Activated naive CD4-positive, alpha-beta T cell treated with anti-CD3 and anti-CD28 coated beads, Interleukin-2, amount 50 U/mL, for 24 hours (primary cell): Measurements from ENCODE around the gene ROBO2.

Source experiments
- H3K27ac Mint-ChIP-seq: one replicate; pipeline ENCODE4 v1.8.0; 2021; ENCODE audit warnings: mild to moderate bottlenecking, mixed read lengths
- H3K27me3 Mint-ChIP-seq: one replicate; pipeline ENCODE4 v1.8.0; 2021; ENCODE audit warnings: mixed read lengths
- H3K36me3 Mint-ChIP-seq: one replicate; pipeline ENCODE4 v1.8.0; 2021; ENCODE audit warnings: mixed read lengths
- H3K4me1 Mint-ChIP-seq: one replicate; pipeline ENCODE4 v1.8.0; 2021; ENCODE audit warnings: mixed read lengths
- H3K4me3 Mint-ChIP-seq: one replicate; pipeline ENCODE4 v1.8.0; 2021; ENCODE audit warnings: mild to moderate bottlenecking, mixed read lengths
- H3K9me3 Mint-ChIP-seq: one replicate; pipeline ENCODE4 v1.8.0; 2021; ENCODE audit warnings: mixed read lengths

The ROBO2 gene

DNA sequence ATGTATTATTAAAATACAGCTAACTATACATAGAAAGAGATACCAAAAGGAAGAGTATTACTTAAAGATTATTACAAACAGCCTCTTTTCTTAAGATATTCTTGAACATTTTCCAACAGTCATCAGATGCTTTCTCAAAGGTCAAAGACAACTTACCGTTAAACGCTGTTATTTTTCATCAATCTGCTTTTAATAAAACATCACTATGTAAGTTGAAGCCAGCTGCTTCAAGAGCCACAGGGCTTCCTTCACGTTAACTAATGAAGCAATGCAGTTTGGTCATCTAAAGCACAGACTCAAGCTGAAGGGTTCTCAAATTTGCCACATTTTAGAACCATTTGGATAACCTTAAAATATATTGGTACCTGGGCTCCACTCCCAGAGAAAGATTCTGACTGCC lies 578.8 kb downstream of the ROBO2 start:
- no peak overlapping the region for H3K4me3 Mint-ChIP-seq
- H3K27me3 Mint-ChIP-seq = no peaks in the 10 kb centered on the region
- no peaks in the 10 kb centered on the region for H3K4me1 Mint-ChIP-seq
- no peaks in the 10 kb centered on the region for H3K36me3 Mint-ChIP-seq
- H3K9me3 Mint-ChIP-seq = peaks cover 6% of the 10 kb centered on the region
- H3K27ac Mint-ChIP-seq = no peak overlapping the region

DNA sequence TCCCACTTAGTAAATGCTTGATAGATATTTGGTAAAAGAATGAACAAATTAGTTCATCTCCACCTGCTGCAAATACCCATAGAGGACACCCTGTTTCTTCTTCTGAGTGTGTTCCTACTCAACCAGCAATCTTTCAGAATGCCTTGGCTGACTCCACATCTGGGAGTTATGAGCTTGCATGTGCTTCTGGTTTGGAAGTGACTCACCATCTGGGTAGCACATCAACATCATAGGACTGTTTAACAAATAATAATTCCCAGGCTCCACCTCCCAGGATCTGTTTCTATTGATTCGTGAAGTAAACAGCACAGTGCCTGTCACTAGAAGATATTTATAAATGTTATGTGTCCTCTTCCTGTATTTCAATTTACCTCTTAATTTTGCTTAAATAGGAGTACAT lies 580.1 kb downstream of the ROBO2 start:
- H3K27me3 Mint-ChIP-seq = no peaks in the 10 kb centered on the region
- H3K4me1 Mint-ChIP-seq = no peaks in the 10 kb centered on the region
- H3K36me3 Mint-ChIP-seq = no peaks in the 10 kb centered on the region

GRCh38 chr3:77623500-77623899 lies 583.6 kb downstream of the ROBO2 start:
- H3K27ac Mint-ChIP-seq = no peak overlapping the region
- no peaks in the 10 kb centered on the region for H3K27me3 Mint-ChIP-seq
- peaks cover 4% of the 10 kb centered on the region for H3K9me3 Mint-ChIP-seq
- no peaks in the 10 kb centered on the region for H3K36me3 Mint-ChIP-seq
- no peaks in the 10 kb centered on the region for H3K4me1 Mint-ChIP-seq
- no peak overlapping the region for H3K4me3 Mint-ChIP-seq

More for the DNA sequence above, 580.1 kb downstream of the ROBO2 start:
- Mint-ChIP-seq H3K4me3 (no peak overlapping the region), H3K27ac (no peak overlapping the region), H3K9me3 (peaks cover 6% of the 10 kb centered on the region)

GRCh38 chr3:77626157-77626556 lies 586.3 kb downstream of the ROBO2 start:
- Mint-ChIP-seq H3K4me3 (no peak overlapping the region), H3K27ac (no peak overlapping the region), H3K9me3 (peaks cover 21% of the 10 kb centered on the region), H3K27me3 (no peaks in the 10 kb centered on the region), H3K4me1 (no peaks in the 10 kb centered on the region), H3K36me3 (no peaks in the 10 kb centered on the region)

- no peaks in the 10 kb centered on the region for H3K9me3 Mint-ChIP-seq
- no peaks in the 10 kb centered on the region for H3K4me1 Mint-ChIP-seq
- H3K27ac Mint-ChIP-seq = no peak overlapping the region
- H3K36me3 Mint-ChIP-seq = no peaks in the 10 kb centered on the region
- no peak overlapping the region for H3K4me3 Mint-ChIP-seq
- no peaks in the 10 kb centered on the region for H3K27me3 Mint-ChIP-seq
Measured at GRCh38 chr3:77648214-77648613, 608.3 kb downstream of the ROBO2 start.

DNA sequence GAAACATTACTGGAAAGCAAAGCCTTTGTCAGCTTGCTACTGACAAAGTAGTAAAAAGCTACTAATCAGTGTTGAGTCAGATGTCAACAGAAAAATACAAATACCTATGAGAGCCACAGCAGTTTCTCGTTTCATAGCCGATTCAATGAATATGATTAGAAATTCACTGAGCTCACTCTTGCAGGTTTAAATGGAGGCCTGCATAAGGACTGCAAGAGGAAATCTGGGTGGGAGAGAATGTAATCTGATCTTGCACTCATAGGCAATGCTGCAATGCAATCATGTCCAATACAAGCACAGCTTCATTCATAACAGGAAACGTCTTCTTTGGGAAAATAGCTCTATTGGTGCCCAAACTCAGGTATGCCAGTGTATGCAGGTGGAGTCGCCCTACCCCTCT lies 608.8 kb downstream of the ROBO2 start:
- H3K27ac Mint-ChIP-seq = no peak overlapping the region
- no peaks in the 10 kb centered on the region for H3K27me3 Mint-ChIP-seq
- H3K36me3 Mint-ChIP-seq = no peaks in the 10 kb centered on the region
- no peaks in the 10 kb centered on the region for H3K4me1 Mint-ChIP-seq
- no peak overlapping the region for H3K4me3 Mint-ChIP-seq
- no peaks in the 10 kb centered on the region for H3K9me3 Mint-ChIP-seq

DNA sequence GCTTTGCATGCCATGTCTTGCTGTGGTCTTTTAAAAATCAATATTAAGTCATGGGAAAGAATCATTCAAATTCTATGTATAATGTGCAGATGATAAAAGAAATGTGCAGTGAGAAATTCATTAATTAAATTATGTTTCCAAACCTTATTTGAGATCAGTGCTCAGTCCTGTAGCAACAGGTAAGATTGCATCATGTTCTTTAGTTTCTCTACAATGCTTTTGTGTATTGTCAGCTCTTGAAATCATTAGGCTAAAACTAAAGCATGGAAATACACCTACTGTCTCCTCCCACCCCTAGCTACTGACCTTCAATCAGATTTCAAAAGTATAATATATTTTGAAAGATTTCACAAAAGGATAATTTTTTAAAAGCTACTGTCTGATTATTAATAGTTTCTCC lies 612.7 kb downstream of the ROBO2 start:
- Mint-ChIP-seq H3K4me1 (no peaks in the 10 kb centered on the region), H3K27me3 (no peaks in the 10 kb centered on the region), H3K36me3 (no peaks in the 10 kb centered on the region), H3K4me3 (no peak overlapping the region), H3K9me3 (peaks cover 4% of the 10 kb centered on the region), H3K27ac (no peak overlapping the region)

GRCh38 chr3:77655396-77655795 lies 615.5 kb downstream of the ROBO2 start:
- H3K4me1 Mint-ChIP-seq = no peaks in the 10 kb centered on the region
- H3K36me3 Mint-ChIP-seq = no peaks in the 10 kb centered on the region
- H3K27ac Mint-ChIP-seq = no peak overlapping the region
- no peaks in the 10 kb centered on the region for H3K27me3 Mint-ChIP-seq
- H3K9me3 Mint-ChIP-seq = peaks cover 20% of the 10 kb centered on the region
- H3K4me3 Mint-ChIP-seq = no peak overlapping the region

GRCh38 chr3:77660718-77661117 lies 620.8 kb downstream of the ROBO2 start:
- Mint-ChIP-seq H3K27me3 (no peaks in the 10 kb centered on the region), H3K4me1 (no peaks in the 10 kb centered on the region), H3K4me3 (no peak overlapping the region), H3K36me3 (no peaks in the 10 kb centered on the region), H3K9me3 (peaks cover 29% of the 10 kb centered on the region), H3K27ac (no peak overlapping the region)

DNA sequence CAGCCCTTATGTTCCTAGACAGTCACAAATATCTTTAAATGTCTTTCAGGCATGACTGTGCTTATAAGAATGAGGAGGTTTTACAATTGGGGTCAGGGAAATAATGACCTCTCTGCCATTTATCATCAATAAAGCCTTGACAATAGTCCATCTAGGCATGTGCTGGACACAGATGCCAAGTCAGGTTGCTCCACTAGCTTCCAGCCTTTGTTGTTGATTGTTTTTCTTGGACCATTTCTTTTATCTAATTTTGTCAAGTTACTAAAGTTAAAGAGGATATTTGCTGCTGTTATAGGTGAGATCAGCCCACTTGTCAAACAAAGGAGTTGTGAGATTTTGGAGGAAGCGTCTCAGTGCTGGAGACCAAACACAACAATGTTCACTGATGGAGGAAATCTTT lies 628.0 kb downstream of the ROBO2 start:
- no peak overlapping the region for H3K27ac Mint-ChIP-seq
- no peaks in the 10 kb centered on the region for H3K36me3 Mint-ChIP-seq
- H3K27me3 Mint-ChIP-seq = no peaks in the 10 kb centered on the region
- no peaks in the 10 kb centered on the region for H3K4me1 Mint-ChIP-seq
- peaks cover 3% of the 10 kb centered on the region for H3K9me3 Mint-ChIP-seq
- no peak overlapping the region for H3K4me3 Mint-ChIP-seq

DNA sequence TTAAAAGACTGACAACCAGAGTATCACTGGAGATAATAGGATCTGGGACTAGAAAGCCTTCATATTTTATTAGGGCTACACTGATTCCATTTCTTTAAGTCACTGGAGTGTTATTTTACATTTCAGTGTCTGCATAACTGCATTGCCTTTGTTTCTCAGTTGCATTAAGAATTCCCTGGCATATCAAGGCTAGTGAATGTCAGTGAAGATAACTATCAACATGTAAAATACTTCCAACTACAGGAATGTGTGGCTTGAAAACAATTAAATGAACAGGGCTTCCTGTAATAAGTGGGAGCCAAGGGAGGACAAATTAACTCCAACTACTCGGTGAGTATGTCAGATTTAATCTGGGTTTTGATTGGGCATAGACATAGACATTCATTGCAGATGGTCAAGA lies 628.5 kb downstream of the ROBO2 start:
- Mint-ChIP-seq H3K36me3 (no peaks in the 10 kb centered on the region), H3K27ac (no peak overlapping the region), H3K4me1 (no peaks in the 10 kb centered on the region), H3K27me3 (no peaks in the 10 kb centered on the region), H3K4me3 (no peak overlapping the region), H3K9me3 (no peaks in the 10 kb centered on the region)

- Mint-ChIP-seq H3K4me1 (no peaks in the 10 kb centered on the region), H3K36me3 (no peaks in the 10 kb centered on the region), H3K9me3 (peaks cover 1% of the 10 kb centered on the region), H3K27ac (no peak overlapping the region), H3K27me3 (no peaks in the 10 kb centered on the region), H3K4me3 (no peak overlapping the region)
Measured at GRCh38 chr3:77672016-77672415, 632.1 kb downstream of the ROBO2 start.

DNA sequence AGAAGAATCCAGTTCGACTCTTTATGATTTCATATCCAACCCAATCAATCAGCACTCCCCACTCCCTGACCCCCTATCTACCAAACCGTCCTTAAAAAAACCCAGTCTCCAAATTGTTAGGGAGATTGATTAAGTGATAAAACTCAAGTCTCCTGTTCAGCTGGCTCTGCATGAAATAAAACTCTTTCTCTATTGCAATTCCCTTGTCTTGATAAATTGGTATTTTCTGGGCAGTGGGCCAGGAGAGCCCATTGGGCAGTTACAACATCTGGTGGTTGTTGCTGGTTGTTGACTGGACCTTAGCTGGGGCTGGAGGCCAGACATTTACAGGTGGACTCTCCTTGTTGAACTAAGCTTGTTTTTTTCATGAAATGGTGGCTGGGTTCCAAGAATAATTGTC lies 642.3 kb downstream of the ROBO2 start:
- no peaks in the 10 kb centered on the region for H3K27me3 Mint-ChIP-seq
- peaks cover 19% of the 10 kb centered on the region for H3K9me3 Mint-ChIP-seq
- no peak overlapping the region for H3K4me3 Mint-ChIP-seq
- no peaks in the 10 kb centered on the region for H3K36me3 Mint-ChIP-seq
- no peaks in the 10 kb centered on the region for H3K4me1 Mint-ChIP-seq
- no peak overlapping the region for H3K27ac Mint-ChIP-seq

- H3K9me3 Mint-ChIP-seq = peaks cover 10% of the 10 kb centered on the region
- no peak overlapping the region for H3K4me3 Mint-ChIP-seq
- no peak overlapping the region for H3K27ac Mint-ChIP-seq
- no peaks in the 10 kb centered on the region for H3K27me3 Mint-ChIP-seq
- no peaks in the 10 kb centered on the region for H3K4me1 Mint-ChIP-seq
- H3K36me3 Mint-ChIP-seq = no peaks in the 10 kb centered on the region
Measured at GRCh38 chr3:77684115-77684514, 644.2 kb downstream of the ROBO2 start.

DNA sequence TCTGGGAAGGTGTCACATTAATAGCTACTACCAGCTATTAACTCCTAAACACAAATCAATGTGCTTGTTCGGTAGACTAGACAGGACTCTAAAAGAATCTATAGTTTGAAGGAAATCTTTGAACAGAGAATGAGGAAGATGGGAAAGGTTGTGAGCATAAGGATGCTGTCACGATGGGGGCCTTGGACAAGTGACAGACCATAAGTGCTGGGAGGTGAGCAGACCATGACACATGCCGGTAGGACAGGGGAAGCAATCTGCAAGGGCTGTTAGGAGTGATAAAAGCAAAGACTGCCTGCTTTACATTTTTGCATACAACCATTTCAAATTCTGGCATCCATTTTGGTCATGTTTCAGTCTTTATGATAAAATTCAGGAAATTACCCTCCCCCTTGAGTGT lies 645.8 kb downstream of the ROBO2 start:
- no peaks in the 10 kb centered on the region for H3K27me3 Mint-ChIP-seq
- no peak overlapping the region for H3K4me3 Mint-ChIP-seq
- H3K9me3 Mint-ChIP-seq = peaks cover 9% of the 10 kb centered on the region
- no peaks in the 10 kb centered on the region for H3K4me1 Mint-ChIP-seq
- H3K27ac Mint-ChIP-seq = no peak overlapping the region
- no peaks in the 10 kb centered on the region for H3K36me3 Mint-ChIP-seq

DNA sequence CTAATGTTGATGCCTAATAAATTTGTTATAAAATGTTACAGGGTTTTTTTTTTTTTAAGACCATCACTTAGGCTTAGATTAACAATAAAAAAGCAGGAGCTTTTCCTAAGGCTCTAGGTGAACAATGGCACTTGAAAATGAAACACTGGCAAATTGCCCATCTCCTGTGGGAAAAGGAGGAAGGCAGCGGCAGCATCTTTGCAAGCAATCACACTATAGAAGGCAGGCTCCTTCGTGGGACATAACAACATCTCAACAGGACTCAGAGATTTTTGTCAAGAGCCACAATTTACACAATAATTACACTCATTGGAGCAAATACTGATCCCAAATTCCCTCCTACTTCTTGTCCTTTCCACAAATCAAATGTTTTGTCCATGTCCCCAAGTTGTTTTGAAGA lies 646.7 kb downstream of the ROBO2 start:
- Mint-ChIP-seq H3K27ac (no peak overlapping the region), H3K27me3 (no peaks in the 10 kb centered on the region), H3K9me3 (peaks cover 8% of the 10 kb centered on the region), H3K4me1 (no peaks in the 10 kb centered on the region), H3K36me3 (no peaks in the 10 kb centered on the region), H3K4me3 (no peak overlapping the region)

DNA sequence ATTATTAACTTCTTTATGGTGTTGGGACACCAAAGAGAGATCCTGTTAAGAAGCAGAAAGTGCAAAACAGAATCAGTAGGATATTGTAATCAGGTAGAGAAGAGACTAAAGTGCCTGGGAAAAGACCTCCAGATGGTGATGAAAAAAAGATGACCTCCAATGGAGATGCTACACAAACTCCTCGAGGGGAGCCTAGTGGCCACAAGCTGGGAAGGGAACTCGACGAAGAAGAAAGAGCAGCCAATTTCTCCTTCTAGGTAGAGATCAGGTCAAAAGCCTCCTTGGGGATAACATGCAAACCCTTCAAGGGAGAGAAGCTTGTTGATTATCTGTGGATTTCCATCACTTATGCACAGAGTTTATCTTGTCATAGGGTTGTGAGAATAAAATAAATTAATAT lies 647.6 kb downstream of the ROBO2 start:
- Mint-ChIP-seq H3K9me3 (no peaks in the 10 kb centered on the region), H3K4me1 (no peaks in the 10 kb centered on the region), H3K36me3 (no peaks in the 10 kb centered on the region), H3K4me3 (no peak overlapping the region), H3K27me3 (no peaks in the 10 kb centered on the region), H3K27ac (no peak overlapping the region)
